KMS-11 (cell line): Measurements from ENCODE around the gene RIN3.

ENCODE experiments used
- H2AFZ ChIP-seq: fragments of 200-600 bp; sonication (generic); 2 replicates; pipeline ENCODE4 v1.6.1; 2016; ENCODE audit warnings: antibody characterized with exemption, mixed run types, low read depth
- H3K27ac ChIP-seq: fragments of 200-600 bp; sonication (generic); 2 replicates; pipeline ENCODE4 v1.6.1; 2016; ENCODE audit warnings: mild to moderate bottlenecking, mixed run types
- H3K27me3 ChIP-seq: fragments of 200-600 bp; sonication (generic); 2 replicates; pipeline ENCODE4 v1.6.1; 2017; ENCODE audit warnings: mild to moderate bottlenecking, low read depth, mixed run types, moderate library complexity; ENCODE audit not compliant: insufficient read depth
- H3K36me3 ChIP-seq: fragments of 200-600 bp; sonication (generic); 2 replicates; pipeline ENCODE4 v1.6.1; 2017; ENCODE audit warnings: mild to moderate bottlenecking, mixed run types; ENCODE audit not compliant: insufficient read depth
- H3K4me1 ChIP-seq: fragments of 200-600 bp; sonication (generic); 2 replicates; pipeline ENCODE4 v1.6.1; 2016; ENCODE audit warnings: mild to moderate bottlenecking, low read depth, mixed run types; ENCODE audit not compliant: poor library complexity, severe bottlenecking
- H3K4me2 ChIP-seq: fragments of 200-600 bp; sonication (generic); 2 replicates; pipeline ENCODE4 v1.7.0; 2016; ENCODE audit warnings: mild to moderate bottlenecking, mixed run types
- H3K4me3 ChIP-seq: fragments of 200-600 bp; sonication (generic); IDR thresholded peaks from 2 replicates; pipeline ENCODE4 v1.6.1; 2017; ENCODE audit warnings: low read depth, low read length, mixed read lengths; ENCODE audit not compliant: insufficient read depth
- H3K79me2 ChIP-seq: fragments of 200-600 bp; sonication (generic); 2 replicates; pipeline ENCODE4 v1.6.1; 2016; ENCODE audit warnings: low read depth, mixed run types; ENCODE audit not compliant: insufficient read depth
- H3K9ac ChIP-seq: fragments of 200-600 bp; sonication (generic); 2 replicates; pipeline ENCODE4 v1.6.1; 2016; ENCODE audit warnings: mild to moderate bottlenecking, mixed run types
- H4K20me1 ChIP-seq: fragments of 200-600 bp; sonication (generic); 2 replicates; pipeline ENCODE4 v1.6.1; 2016; ENCODE audit warnings: mild to moderate bottlenecking, mixed run types; ENCODE audit not compliant: insufficient read depth
- CTCF ChIP-seq: fragments of 200-600 bp; sonication (generic); conservative IDR thresholded peaks from 2 replicates; pipeline ENCODE4 v1.6.1; 2017; ENCODE audit warnings: low read depth, mild to moderate bottlenecking, antibody characterized with exemption, low read length, moderate library complexity, mixed read lengths

Gene RIN3

GRCh38 chr14:92704036-92704804 is 190.6 kb downstream of the RIN3 start:
- Histone ChIP-seq H3K4me1 (no peaks in the 10 kb centered on the region), H3K36me3 (no peaks in the 10 kb centered on the region), H3K4me3 (no peak overlapping the region), H3K9ac (no peak overlapping the region), H4K20me1 (no peaks in the 10 kb centered on the region), H3K79me2 (no peaks in the 10 kb centered on the region), H3K4me2 (no peak overlapping the region), H3K27me3 (no peaks in the 10 kb centered on the region), H3K27ac (no peak overlapping the region), H2AFZ (no peak overlapping the region)
- TF ChIP-seq CTCF = no peak

- H2AFZ ChIP-seq = no peak overlapping the region
- H3K27me3 ChIP-seq = no peaks in the 10 kb centered on the region
- no peaks in the 10 kb centered on the region for H3K4me1 ChIP-seq
- H3K4me2 ChIP-seq = no peak overlapping the region
- H3K79me2 ChIP-seq = no peaks in the 10 kb centered on the region
- no peak overlapping the region for H3K9ac ChIP-seq
- TF ChIP-seq CTCF = no peak
- no peak overlapping the region for H3K27ac ChIP-seq
- no peak overlapping the region for H3K4me3 ChIP-seq
- H3K36me3 ChIP-seq = no peaks in the 10 kb centered on the region
- H4K20me1 ChIP-seq = no peaks in the 10 kb centered on the region
Measured at GRCh38 chr14:92704821-92705220, 191.2 kb downstream of the RIN3 start.

GRCh38 chr14:92706386-92706785 is 192.8 kb downstream of the RIN3 start:
- Histone ChIP-seq H3K4me1 (no peaks in the 10 kb centered on the region), H3K27ac (no peak overlapping the region), H3K36me3 (no peaks in the 10 kb centered on the region), H3K9ac (no peak overlapping the region), H3K79me2 (no peaks in the 10 kb centered on the region), H3K4me3 (no peak overlapping the region), H4K20me1 (no peaks in the 10 kb centered on the region), H2AFZ (no peak overlapping the region), H3K27me3 (no peaks in the 10 kb centered on the region), H3K4me2 (no peak overlapping the region)
- no peak for TF ChIP-seq CTCF

GRCh38 chr14:92709340-92710000 is 195.9 kb downstream of the RIN3 start:
- Histone ChIP-seq H3K4me3 (no peak overlapping the region), H3K4me2 (no peak overlapping the region), H3K9ac (no peak overlapping the region), H2AFZ (no peak overlapping the region), H3K4me1 (no peaks in the 10 kb centered on the region), H3K79me2 (no peaks in the 10 kb centered on the region), H3K27ac (no peak overlapping the region), H3K27me3 (no peaks in the 10 kb centered on the region), H4K20me1 (no peaks in the 10 kb centered on the region), H3K36me3 (no peaks in the 10 kb centered on the region)
- no peak for TF ChIP-seq CTCF
